GM21528 (cell line): Measurements from ENCODE around the gene TMF1.
A peak's percentile ranks its signal among the peaks of the same experiment; 100 is the strongest.

Experiments
- ATAC-seq: cut with Tn5 transposase; IDR thresholded peaks from one replicate; pipeline ENCODE4 v1.9.1; 2021; ENCODE audit warnings: mild to moderate bottlenecking, moderate library complexity; ENCODE audit not compliant: unreplicated experiment, low FRiP score

TMF1 gene

DNA sequence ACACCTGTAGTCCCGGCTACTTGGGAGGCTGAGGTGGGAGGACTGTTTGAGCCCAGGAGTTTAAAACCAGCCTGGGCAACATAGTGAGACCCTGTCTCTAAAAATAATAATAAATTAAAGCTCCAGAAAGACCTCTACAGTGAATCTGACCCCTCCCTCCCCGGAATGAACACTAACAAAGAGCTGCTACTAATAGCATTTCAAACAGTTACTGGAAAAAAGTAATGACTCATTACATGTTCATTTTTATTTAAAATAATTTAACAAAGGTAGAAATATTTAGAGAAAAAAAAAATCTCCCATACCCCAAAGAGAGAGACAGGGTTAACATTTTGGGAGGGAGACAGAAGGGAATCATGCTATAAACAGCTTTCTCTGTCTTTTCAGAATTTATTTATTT is 30.2 kb upstream of the TMF1 start:
- no peak for ATAC-seq

DNA sequence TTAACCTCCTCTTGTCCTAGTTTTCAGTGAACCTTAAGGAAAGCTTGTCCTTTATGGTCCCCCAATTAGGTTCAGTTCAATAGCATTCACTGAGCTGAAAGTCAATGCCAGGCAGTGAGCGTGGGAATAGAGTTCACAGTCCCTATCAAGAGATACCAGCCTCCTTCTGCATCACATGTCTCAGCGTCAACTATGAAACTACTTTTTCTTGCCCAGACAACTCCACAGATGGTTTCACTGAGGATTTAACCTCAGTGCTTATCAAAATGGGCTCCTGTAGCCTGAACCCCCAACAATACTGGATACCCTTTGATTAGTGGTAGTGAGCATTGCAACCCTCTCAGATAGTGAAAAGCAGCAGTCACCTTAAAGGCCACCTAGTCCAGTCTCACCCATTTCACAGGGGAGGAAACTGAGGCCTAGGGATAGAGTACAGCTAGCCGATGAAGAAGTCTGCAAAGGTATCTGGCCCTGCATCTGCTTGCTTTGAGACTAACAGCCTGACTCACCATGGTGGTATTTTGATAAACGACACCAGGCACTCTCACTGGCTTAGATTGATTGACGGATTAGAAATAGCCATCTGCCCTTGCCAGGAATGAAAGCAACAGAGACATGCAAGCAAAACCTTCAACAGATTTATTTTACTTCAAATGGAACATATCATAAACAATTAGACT is 29.6 kb upstream of the TMF1 start:
- no peak for ATAC-seq

DNA sequence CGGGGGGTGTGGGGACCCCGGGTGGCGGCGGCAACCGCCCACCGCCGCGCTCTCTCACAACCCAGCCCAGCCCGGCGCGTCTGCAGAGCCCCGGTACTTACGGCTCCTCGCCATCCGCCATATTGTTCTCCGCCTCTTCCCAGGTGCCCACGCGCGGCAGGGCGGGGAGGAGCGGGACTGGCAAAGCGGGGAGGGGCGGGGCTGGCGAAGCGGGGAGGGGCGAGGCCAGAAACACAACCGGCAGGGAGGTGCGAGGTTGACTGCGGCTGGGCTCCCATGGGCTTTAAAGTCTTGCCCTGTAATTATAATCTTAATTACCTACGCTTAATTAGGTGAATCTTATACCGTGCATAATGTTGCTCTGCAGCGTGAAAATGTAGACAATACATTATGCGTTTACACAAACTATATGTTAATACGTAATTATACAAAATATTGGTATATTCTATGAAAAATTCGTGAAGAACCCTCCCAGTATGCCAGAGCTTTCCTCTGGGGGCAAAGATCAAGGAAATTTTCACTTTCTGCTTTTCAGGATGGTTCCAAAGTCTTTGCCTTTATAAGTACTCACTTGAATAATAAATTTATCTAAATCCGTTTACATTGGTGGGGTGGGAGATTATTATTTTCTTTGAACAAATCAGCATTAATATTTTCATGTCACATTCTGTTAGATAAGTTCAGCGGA is 28.2 kb upstream of the TMF1 start, which contains the start of gene UBA3:
Gene UBA3 (minus strand): TSS at position 133 of the 688 bp plus-strand sequence. CDS start 12 bp downstream, at position 121.
- peak; percentile 51 for ATAC-seq

DNA sequence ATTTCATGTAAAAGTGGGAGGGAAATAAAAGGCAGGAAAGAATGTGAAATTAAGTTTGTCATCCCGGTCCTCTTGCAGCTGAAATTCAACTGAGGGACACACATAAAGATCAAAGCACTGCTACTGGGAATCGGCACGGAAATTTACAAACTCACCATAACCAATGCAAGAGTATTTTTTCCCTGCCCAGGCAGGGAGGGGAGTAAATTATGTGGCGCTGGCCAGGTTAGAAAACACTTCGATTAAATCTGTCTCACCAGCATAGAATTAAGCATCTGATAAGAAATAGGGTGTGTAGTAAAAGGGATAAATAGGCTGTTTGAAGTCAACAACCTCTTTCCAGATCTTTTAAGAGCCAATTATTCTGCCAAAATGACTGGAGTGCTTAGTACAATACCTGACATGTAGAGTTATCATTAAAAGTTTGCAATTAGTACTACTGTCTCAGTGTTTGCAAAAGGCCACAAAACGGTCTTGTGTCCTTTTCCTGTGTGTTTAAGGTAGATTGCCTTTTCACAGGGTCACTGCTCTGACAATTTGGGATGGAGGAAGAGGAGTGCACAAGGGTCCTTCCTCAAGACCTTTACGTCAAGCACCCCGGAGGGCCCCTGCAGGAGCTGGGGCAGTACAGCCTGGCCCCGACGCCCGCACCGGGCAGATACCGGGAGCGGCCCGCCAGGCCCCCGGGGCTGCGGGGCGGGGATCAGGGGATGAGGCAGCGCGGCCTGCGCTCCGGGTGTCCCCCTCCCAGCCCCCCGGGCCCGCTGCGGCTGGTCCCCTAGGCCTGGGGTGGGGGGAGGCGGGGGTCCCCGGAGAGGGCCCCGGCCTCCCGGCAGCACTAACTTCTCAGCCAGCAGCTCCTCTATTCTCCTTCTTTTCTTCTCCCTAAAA is 27.4 kb upstream of the TMF1 start:
- ATAC-seq = peak; percentile 19

DNA sequence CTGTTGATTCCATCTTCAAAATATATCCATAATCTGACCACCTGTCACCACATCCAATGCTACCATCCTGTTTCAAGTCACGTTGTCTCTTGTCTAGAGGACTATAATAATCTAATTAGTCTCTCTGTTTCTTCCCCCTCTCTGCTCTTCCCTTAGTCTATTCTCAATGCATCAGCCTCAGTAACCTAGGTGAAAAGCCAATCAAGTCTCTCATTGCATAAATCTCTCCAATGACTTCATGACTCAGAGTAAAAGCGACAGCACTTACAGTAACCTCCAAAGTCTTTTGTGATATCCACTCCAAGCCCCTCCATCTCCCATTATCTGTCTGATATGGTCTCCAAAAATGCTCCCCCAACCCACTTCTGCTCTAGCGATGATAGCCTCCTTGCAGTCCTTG is 20.8 kb upstream of the TMF1 start:
- no peak for ATAC-seq

DNA sequence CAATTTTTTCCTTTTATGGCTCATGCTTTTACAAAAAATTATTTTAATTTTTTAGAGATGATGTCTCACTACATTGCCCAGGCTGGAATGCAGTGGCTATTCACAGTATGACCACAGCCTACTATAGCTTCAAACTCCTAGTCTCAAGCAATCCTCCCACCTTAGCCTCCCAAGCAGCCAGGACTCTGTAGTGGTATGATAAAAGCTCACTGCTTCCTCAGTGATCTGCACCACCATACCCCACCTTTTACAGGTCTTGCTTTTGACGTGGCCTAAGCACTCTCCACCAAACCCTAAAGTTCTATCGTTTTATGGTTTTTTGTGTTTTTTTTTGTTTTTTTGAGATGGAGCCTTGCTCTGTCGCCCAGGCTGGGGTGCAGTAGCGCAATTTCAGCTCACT is 14.0 kb upstream of the TMF1 start:
- no peak for ATAC-seq

DNA sequence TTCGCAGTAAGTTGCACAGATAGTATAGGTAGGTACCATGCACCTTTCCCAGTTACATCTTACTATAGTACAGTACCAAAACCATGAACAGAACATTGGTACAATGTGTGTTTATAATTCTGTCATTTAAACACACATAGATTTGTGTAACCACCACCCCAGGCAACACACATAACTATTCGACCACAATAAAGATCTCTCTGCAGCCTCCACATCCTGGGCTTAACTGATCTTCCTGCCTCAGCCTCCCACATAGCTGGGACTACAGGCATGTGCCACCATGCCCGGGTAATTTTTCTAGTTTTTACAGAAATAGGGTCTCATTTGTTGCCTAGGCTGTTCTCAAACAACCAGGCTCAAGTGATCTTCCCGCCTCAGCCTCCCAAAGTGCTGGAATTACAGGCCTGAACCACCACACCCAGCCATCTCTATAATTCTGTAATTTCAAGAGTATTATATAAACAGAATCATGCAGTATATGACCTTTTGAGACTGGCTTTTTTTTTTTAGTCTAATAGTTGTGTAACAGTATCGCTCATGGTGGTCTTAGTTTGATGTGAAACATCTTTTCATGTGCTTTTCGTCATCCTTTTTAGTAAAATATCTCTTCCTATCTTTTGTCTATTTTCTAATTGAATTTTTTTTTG is 13.3 kb upstream of the TMF1 start:
- ATAC-seq = no peak

DNA sequence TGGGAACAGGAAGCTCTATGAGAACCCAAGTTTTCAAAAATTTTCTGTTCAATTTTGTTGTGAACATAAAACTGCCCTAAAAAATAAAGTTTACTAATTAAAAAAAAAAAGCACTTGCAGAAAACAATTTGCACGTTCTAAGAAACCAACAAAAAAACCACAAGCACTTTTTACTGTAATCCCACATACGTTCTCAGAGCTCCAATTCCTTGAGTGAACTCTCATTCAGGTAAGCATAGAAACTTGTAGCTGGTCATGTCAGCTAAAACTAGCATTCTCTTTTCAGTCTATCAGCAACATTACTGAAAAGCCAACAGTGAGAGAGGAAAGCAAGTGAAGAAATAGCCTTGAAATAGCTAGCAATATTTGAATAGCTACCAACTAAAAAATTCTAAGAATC is 11.5 kb upstream of the TMF1 start:
- no peak for ATAC-seq

DNA sequence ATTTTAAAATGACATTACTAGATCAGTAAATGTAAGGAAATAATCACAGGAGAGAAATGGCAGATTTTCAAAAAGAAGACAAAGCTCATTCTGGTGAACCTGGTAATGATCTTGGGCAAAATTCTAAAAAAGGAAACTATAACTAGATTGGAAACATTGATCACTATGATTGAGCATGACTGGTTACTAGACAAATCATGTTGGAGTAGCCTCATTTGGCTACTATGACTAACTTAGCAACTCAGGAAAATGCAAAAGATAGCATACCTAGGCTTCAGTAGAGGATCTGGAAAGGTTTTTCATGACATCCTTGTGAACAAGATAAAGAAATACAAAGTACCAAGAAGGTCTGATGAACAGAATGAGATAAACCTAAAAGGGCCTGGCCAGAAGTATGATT is 7.6 kb upstream of the TMF1 start:
- ATAC-seq = no peak

DNA sequence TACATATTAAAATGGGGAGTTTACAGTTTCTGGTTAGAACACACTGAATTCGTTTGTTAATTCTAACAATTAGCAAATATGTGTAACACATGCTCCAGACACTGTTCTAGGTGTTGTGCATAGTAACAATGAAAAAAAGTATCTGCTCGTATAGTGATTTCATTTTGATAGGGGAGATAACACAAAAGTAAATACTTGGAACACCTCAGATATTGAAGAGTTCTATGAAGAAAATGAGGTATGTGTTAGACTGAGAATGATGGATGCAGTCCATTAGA is 6.8 kb upstream of the TMF1 start:
- ATAC-seq = no peak

DNA sequence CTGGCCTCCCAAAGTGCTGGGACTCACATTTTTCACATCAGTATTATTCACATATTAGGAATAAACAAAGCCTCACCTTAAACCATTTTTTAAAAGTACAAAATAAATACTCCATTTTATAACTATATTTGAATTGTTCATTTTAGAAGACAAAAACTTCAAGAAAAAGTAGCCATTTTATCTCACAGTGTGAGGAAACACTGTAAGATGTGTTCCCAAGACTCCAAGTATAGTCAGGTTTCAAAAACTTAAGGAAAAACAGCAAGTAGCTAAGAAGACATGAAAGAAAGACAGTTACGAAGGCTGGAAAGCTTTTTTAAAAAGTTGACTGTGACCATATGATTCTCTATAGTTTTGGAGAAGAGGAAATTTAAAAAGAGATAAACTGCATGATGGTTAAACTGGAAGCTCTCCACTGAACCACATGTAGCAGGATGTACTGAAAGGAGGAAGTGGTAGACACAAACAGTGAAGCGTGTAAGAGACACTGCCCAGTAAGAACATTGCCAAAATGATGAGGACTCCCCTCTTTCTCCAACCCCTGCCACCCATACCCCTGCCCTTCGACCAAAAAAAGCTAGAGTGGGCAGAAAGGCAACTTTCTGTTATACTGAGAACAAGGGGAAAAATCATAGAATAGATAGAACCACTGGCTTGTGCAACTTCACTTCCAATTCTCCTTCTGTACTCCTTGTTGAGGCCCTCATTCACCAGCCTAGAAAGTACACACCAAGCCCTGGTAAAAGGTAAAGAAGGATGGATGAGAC is 6.2 kb upstream of the TMF1 start:
- peak; percentile 97 for ATAC-seq

DNA sequence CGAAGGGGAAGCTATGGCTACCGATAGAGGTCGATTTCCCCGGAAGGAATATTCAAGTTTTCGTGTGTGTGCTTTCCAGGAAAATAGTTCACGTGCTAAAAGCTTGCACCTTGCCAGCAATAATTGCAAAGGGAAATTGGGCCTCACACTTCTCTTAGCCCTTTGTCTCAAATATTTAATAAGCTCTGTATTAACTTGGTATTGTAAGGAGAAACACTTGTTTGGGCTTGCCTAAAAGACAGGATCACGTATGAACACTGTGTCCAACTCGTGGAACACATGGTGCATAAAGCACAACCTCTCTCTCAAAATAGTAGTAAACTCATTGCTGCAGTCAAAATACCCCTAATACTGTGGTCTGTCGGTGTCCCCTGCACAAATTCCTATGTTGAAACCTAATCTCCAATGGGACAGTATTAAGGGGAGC is 352 bp upstream of the TMF1 start:
- ATAC-seq = peak; percentile 7

DNA sequence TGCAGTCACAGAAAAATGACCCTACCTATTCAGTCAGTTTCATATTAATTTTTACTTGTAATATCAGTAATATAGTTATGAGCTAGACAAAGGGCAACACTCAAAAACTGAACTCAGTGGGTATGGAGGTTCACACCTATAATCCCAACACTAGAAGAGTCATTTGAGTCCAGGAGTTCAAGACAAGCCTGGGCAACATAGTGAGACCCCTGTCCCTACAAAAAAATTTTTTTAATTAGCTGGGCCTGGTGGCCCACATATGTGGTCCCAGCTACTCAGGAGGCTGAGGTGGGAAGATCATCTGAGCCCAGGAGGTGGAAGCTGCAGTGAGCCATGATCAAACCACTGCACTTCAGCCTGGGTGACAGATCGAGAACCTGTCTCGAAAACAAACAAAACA is 3.1 kb downstream of the TMF1 start:
- no peak for ATAC-seq

DNA sequence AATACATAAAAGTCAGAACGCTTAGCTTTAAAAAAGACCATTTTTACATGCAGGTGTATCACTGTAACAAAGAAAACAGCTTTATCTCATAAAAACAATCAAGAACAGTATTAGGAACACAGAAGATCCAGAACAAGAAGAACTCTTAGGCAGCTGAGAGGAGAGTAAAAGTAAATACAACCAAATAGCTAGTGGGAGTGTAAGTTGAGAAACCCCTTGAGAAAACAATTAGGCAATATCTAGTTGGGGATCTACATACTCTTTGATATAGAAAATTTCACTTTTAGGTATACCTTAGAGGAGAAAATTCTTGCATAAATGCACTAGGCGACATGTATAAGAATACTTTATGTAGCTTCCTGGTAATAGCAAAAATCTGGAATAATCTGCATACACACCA is 7.5 kb downstream of the TMF1 start:
- no peak for ATAC-seq

DNA sequence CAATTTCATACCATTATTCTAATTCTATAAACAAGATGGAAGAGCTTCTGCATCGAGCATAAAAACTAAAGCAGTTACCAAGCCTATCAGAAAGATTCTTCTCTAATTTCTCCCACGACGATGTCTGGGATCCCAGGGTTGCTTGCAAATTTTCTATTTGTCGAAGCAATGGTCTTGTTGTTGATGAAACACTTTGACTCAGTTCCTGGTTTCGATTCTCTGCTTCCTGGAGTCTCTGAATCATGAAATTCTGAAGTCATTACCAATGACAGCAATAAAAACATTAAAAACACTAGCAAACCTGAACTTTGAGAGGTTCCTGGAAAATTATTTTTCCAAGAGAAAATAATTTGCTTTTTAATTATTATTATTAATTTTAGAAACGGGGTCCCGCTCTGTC is 18.7 kb downstream of the TMF1 start:
- no peak for ATAC-seq

DNA sequence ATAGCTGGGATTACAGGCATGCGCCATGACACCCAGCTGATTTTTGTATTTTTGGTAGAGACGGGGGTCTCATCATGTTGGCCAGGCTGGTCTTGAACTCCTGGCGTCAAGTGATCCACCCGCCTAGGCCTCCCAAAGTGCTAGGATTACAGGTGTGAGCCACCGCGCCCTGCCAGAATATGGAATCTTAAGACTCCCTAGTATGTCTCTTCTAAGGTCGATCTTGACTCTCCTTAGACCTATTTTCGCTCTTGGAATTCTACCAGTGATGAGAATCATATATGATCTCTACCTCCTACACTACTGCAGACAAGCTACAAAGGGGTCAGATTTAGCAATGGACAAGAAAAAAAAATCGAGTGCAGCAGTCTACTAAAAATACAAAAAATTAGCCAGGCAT is 19.4 kb downstream of the TMF1 start:
- ATAC-seq = no peak

DNA sequence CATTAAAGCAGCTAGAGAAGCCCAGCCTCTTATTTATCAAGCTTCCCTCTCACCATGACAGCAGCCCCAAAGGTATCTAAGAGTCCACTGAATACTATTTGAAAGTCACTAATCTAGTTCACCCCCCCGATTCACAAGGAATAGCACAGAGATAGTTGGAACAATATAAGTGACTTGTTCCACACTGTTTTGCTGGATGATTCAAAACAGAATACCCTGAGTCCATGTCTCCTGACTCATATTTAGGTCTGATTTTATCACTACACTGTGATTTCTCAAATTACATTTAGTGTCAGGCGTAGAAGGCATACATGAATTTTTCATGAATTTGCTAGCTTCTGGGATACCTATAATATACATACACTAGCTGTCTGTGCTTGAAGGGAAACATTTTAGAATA is 20.0 kb downstream of the TMF1 start:
- ATAC-seq = no peak

DNA sequence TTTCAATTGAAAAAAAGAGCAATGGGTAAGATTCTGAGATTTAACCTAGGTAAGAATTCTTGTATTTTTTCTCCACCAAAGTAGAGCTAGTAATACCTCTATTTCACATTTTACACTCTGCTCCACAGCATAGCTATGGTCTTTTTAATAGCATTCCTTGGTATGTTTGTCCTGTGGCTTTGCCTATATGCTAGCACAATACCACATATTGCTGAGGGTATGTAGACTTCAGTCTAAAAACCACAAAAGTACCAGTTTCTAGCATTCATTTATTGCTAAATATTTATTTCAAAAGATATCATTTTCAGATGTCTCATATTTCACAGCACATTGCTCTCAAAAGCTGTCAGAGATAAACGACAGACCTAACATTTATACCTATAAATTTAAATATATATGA is 20.5 kb downstream of the TMF1 start:
- no peak for ATAC-seq

DNA sequence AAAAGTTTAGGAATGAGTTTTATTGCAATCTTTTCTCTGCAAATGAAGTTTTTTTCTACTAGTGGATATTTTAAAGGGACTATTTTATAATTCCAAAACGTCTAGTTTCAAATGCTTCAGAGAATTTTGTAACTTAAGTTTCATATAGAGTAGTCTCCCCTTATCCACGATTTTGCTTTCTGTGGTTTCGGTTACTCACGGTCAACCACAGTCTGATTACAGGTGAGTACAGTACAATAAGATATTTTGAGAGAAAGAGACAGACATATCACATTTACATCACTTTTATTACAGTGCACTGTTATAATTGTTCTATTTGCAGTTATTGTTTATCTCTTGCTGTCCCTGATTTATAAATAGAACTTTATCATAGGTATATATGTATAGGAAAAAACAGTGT is 31.3 kb downstream of the TMF1 start:
- ATAC-seq = no peak

DNA sequence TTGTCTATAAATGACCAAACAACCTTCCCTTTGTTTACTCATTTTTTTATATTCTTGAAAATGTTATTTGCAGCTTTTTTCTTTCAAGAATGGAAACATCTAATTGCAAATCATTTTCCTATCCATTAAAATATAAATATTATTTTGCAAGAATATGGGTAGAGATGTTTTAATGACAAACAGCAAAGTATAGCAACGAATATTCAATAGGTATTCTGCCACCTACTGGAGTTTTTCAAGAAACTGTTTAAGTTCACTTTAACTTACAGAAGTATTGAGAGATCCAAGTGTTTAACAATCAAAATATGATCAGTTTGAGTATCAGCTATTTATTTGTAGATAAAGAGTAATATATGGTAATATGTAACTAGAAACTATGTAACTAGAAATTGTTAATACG is 31.7 kb downstream of the TMF1 start:
- ATAC-seq = no peak
